HepG2 (cell line): ENCODE data around the gene SLC13A3. TPM values are rescaled to one million over a fixed set of nuclear protein-coding genes. Genes with fewer than 3 reads are reported as not detected.
A peak's percentile ranks its signal among the peaks of the same experiment; 100 is the strongest.

Experiments used
- AHDC1 ChIP-seq: sonication (generic); formaldehyde crosslinking; IDR thresholded peaks from 2 replicates; pipeline ENCODE4 v1.5.1; 2020; ENCODE audit warnings: mild to moderate bottlenecking, missing genetic modification reagents, borderline replicate concordance
- BHLHE40 ChIP-seq: IDR thresholded peaks from 2 replicates; pipeline ENCODE4 v1.6.1; 2011; ENCODE audit warnings: low read length, improper control_type of control experiment
- DNMT1 ChIP-seq: sonication (generic); formaldehyde crosslinking; IDR thresholded peaks from 2 replicates; pipeline ENCODE4 v1.5.1; 2020; ENCODE audit warnings: mild to moderate bottlenecking, missing genetic modification reagents
- ETV6 ChIP-seq: sonication (generic); formaldehyde crosslinking; conservative IDR thresholded peaks from 2 replicates; pipeline ENCODE4 v1.4.0; 2020; ENCODE audit warnings: missing genetic modification reagents
- FOSL2 ChIP-seq: sonication (generic); formaldehyde crosslinking; IDR thresholded peaks from 2 replicates; pipeline ENCODE4 v1.4.0; 2020; ENCODE audit warnings: missing genetic modification reagents
- FOXA1 ChIP-seq, 2 experiments: fragments of 450-650 bp in 1 of 2; sonication (generic) in 1 of 2; formaldehyde crosslinking in 1 of 2; IDR thresholded peaks; 2 replicates each; pipeline versions ENCODE4 v1.4.0 to v1.6.1; 2016 to 2020; ENCODE audit warnings: missing genetic modification reagents in 1 of 2
- GATAD2A ChIP-seq: IDR thresholded peaks from 2 replicates; pipeline ENCODE4 v1.6.1; 2016
- KDM3A ChIP-seq: IDR thresholded peaks from 2 replicates; pipeline ENCODE4 v1.6.1; 2018; ENCODE audit warnings: low read depth, missing compliant biosample characterization
- MLX ChIP-seq: IDR thresholded peaks from 2 replicates; pipeline ENCODE4 v1.6.1; 2016
- MTA1 ChIP-seq: sonication (generic); formaldehyde crosslinking; IDR thresholded peaks from 2 replicates; pipeline ENCODE4 v1.4.0; 2020; ENCODE audit warnings: missing genetic modification reagents, mild to moderate bottlenecking, borderline replicate concordance
- MZF1 ChIP-seq: sonication (generic); formaldehyde crosslinking; IDR thresholded peaks from 2 replicates; pipeline ENCODE4 v1.8.1; 2023; ENCODE audit warnings: mild to moderate bottlenecking, missing genetic modification reagents, borderline replicate concordance
- PHF5A ChIP-seq: IDR thresholded peaks from one replicate; pipeline ENCODE4 v1.6.1; 2018; ENCODE audit warnings: low read depth, missing genetic modification reagents; ENCODE audit not compliant: unreplicated experiment
- RAD51 ChIP-seq: fragments of 450-650 bp; IDR thresholded peaks from 2 replicates; pipeline ENCODE4 v1.6.1; 2016; ENCODE audit warnings: borderline replicate concordance
- RARA ChIP-seq: IDR thresholded peaks from 2 replicates; pipeline ENCODE4 v1.6.1; 2016; ENCODE audit warnings: missing genetic modification reagents, missing compliant biosample characterization
- TP53 ChIP-seq: sonication (generic); formaldehyde crosslinking; conservative IDR thresholded peaks from 2 replicates; pipeline ENCODE4 v1.4.0; 2020; ENCODE audit warnings: missing genetic modification reagents
- ZBTB10 ChIP-seq: sonication (generic); formaldehyde crosslinking; IDR thresholded peaks from 2 replicates; pipeline ENCODE4 v1.4.0; 2020; ENCODE audit warnings: missing genetic modification reagents, borderline replicate concordance
- ZGPAT ChIP-seq: IDR thresholded peaks from 2 replicates; pipeline ENCODE4 v1.6.1; 2016; ENCODE audit warnings: mild to moderate bottlenecking
- ZNF205 ChIP-seq: IDR thresholded peaks from 2 replicates; pipeline ENCODE4 v1.6.1; 2018; ENCODE audit warnings: missing biosample characterization, missing genetic modification reagents
- ZNF350 ChIP-seq: sonication (generic); formaldehyde crosslinking; IDR thresholded peaks from 2 replicates; pipeline ENCODE4 v1.4.0; 2020; ENCODE audit warnings: mild to moderate bottlenecking, low read depth, missing genetic modification reagents, borderline replicate concordance
- polyA plus RNA-seq, 8 experiments: library from polyadenylated mRNA; depleted of rRNA in 3 of 8; stranded (reverse) in 7 of 8; unstranded in 1 of 8; fragments of >200 nt; fragmentation: Illumina TruSeq in 4 of 8; extraction: Trizol in 4 of 8; gene quantifications; 2 replicates each; pipeline versions ENCODE4 v1.2.1 to v1.2.3, GENCODE V29; 2011 to 2016; ENCODE audit warnings: low read depth in 4 of 8, missing spikeins in 1 of 8, mixed read lengths in 1 of 8; ENCODE audit not compliant: insufficient read depth in 1 of 8
- total RNA-seq, 5 experiments: library from RNA; depleted of rRNA; stranded (reverse); fragments of >200 nt; fragmentation: Illumina TruSeq; extraction: Trizol; gene quantifications; 2 replicates each; pipeline ENCODE4 v1.2.3, GENCODE V29; 2016; ENCODE audit warnings: low read depth in 1 of 5

The SLC13A3 gene
- total and polyA plus RNA-seq, 2 of the 13 experiments (the other 11 are each of a cell fraction or from before 2014, with no cell fraction given): 66.5 to 76.0 TPM

GRCh38 chr20:46638134-46638897, 12.9 kb downstream of the SLC13A3 start (continued):
- TF ChIP-seq ETV6 (CRISPR knock-in tag) (no peak), GATAD2A (CRISPR knock-in tag) (peak; percentile 74; the same call in 1 of the 2 replicates), RARA (peak; percentile 48), ZNF350 (CRISPR knock-in tag) (peak; percentile 66; the same call in 1 of the 2 replicates), MZF1 (CRISPR knock-in tag) (no peak), FOXA1 (IDR thresholded peaks at IDR 0.05) (no peak), FOXA1 (CRISPR knock-in tag; IDR thresholded peaks at IDR 0.05) (peak; percentile 5; the same call in 1 of the 2 replicates), ZNF205 (CRISPR knock-in tag) (peak; percentile 59; the same call in 1 of the 2 replicates), TP53 (no peak), DNMT1 (peak; percentile 88; the same call in 1 of the 2 replicates), ZBTB10 (CRISPR knock-in tag) (no peak), RAD51 (no peak), PHF5A (no peak), KDM3A (peak; percentile 72; the same call in 1 of the 2 replicates), FOSL2 (CRISPR knock-in tag) (peak; percentile 50; the same call in 1 of the 2 replicates), AHDC1 (CRISPR knock-in tag) (peak; percentile 46; the same call in 1 of the 2 replicates), MLX (CRISPR knock-in tag) (no peak), BHLHE40 (peak; percentile 57; the same call in 1 of the 2 replicates), MTA1 (CRISPR knock-in tag) (peak; percentile 87; the same call in 1 of the 2 replicates), ZGPAT (peak; percentile 71)
